ENCODE data around the gene HOXB8.

HOXB8 gene

GRCh38 chr17:48647103-48647962 lies 32.2 kb upstream of the HOXB8 start:
- TF ChIP-seq CTCF (IDR thresholded peaks at IDR 0.05; ENCODE audit: extremely low read depth, insufficient read depth, missing control alignments): no peak
- in situ Hi-C loops (cut with MboI; ENCODE audit: low pct_unique_long_range_greater_than_20kb, low sequenced_read_pairs, unreplicated experiment): no loop called here
- peak; percentile 66 for DNase-seq (ENCODE audit: low spot score)

GRCh38 chr17:48646183-48647102 lies 31.4 kb upstream of the HOXB8 start:
- in situ Hi-C loops (cut with MboI; ENCODE audit: low pct_unique_long_range_greater_than_20kb, low sequenced_read_pairs, unreplicated experiment): no loop called here
- no peak for TF ChIP-seq CTCF (IDR thresholded peaks at IDR 0.05; ENCODE audit: extremely low read depth, insufficient read depth, missing control alignments)
- peak; percentile 56 for DNase-seq (ENCODE audit: low spot score)

- in situ Hi-C loops (cut with MboI; ENCODE audit: low pct_unique_long_range_greater_than_20kb, low sequenced_read_pairs, unreplicated experiment): no loop called here
- DNase-seq (ENCODE audit: low spot score): peak; percentile 25
- TF ChIP-seq CTCF (IDR thresholded peaks at IDR 0.05; ENCODE audit: extremely low read depth, insufficient read depth, missing control alignments): no peak
Measured at GRCh38 chr17:48645639-48646182, 30.6 kb upstream of the HOXB8 start.

GRCh38 chr17:48644910-48645557 lies 29.9 kb upstream of the HOXB8 start:
- TF ChIP-seq CTCF (IDR thresholded peaks at IDR 0.05; ENCODE audit: extremely low read depth, insufficient read depth, missing control alignments): no peak
- in situ Hi-C loops (cut with MboI; ENCODE audit: low pct_unique_long_range_greater_than_20kb, low sequenced_read_pairs, unreplicated experiment): no loop called here
- DNase-seq (ENCODE audit: low spot score): peak; percentile 15

GRCh38 chr17:48644159-48644558 lies 29.1 kb upstream of the HOXB8 start:
- in situ Hi-C loops (cut with MboI; ENCODE audit: low pct_unique_long_range_greater_than_20kb, low sequenced_read_pairs, unreplicated experiment): no loop called here
- TF ChIP-seq CTCF (IDR thresholded peaks at IDR 0.05; ENCODE audit: extremely low read depth, insufficient read depth, missing control alignments): no peak
- no peak for DNase-seq (ENCODE audit: low spot score)

- no peak for TF ChIP-seq CTCF (IDR thresholded peaks at IDR 0.05; ENCODE audit: extremely low read depth, insufficient read depth, missing control alignments)
- peak; percentile 9 for DNase-seq (ENCODE audit: low spot score)
- in situ Hi-C loops (cut with MboI; ENCODE audit: low pct_unique_long_range_greater_than_20kb, low sequenced_read_pairs, unreplicated experiment): no loop called here
Measured at GRCh38 chr17:48643697-48644012, 28.6 kb upstream of the HOXB8 start.
